Neural progenitor cell (in vitro differentiated cells): ENCODE results near the gene ACOT13. TPM values are rescaled to one million over a fixed set of nuclear protein-coding genes. Genes with fewer than 3 reads are reported as not detected.

Experiments used
- DNase-seq: peaks from one replicate; pipeline ENCODE4 v3.0.0-alpha.2; 2016; ENCODE audit warnings: low spot score
- H2AFZ ChIP-seq: fragments of 200-600 bp; sonication (generic); replicated peaks from 2 replicates; pipeline ENCODE4 v1.6.1; 2016; ENCODE audit warnings: antibody characterized with exemption
- H3F3A ChIP-seq: fragments of 200-600 bp; sonication (generic); 2 replicates; pipeline ENCODE4 v1.6.1; 2016; ENCODE audit warnings: antibody characterized with exemption, low read depth
- H3K27ac ChIP-seq: fragments of 200-600 bp; sonication (generic); 2 replicates; pipeline ENCODE4 v1.5.1; 2016; ENCODE audit warnings: mild to moderate bottlenecking
- H3K27me3 ChIP-seq: fragments of 200-600 bp; sonication (generic); 2 replicates; pipeline ENCODE4 v1.6.1; 2016; ENCODE audit warnings: mild to moderate bottlenecking, moderate library complexity
- H3K36me3 ChIP-seq: fragments of 200-600 bp; sonication (generic); 2 replicates; pipeline ENCODE4 v1.5.1; 2016
- H3K4me1 ChIP-seq: fragments of 200-600 bp; sonication (generic); 2 replicates; pipeline ENCODE4 v1.6.1; 2016; ENCODE audit warnings: mixed run types
- H3K4me2 ChIP-seq: fragments of 200-600 bp; sonication (generic); 2 replicates; pipeline ENCODE4 v1.6.1; 2016
- H3K4me3 ChIP-seq: fragments of 200-600 bp; sonication (generic); 2 replicates; pipeline ENCODE4 v1.5.1; 2016
- H3K79me2 ChIP-seq: fragments of 200-600 bp; sonication (generic); 2 replicates; pipeline ENCODE4 v1.6.1; 2016; ENCODE audit warnings: low read depth
- H3K9ac ChIP-seq: fragments of 200-600 bp; sonication (generic); 2 replicates; pipeline ENCODE4 v1.6.1; 2016
- H3K9me3 ChIP-seq: fragments of 200-600 bp; sonication (generic); 2 replicates; pipeline ENCODE4 v1.5.1; 2016; ENCODE audit warnings: low read depth
- H4K20me1 ChIP-seq: fragments of 200-600 bp; sonication (generic); 2 replicates; pipeline ENCODE4 v1.6.1; 2016; ENCODE audit warnings: low read depth
- H3K27ac Mint-ChIP-seq: 3 replicates; pipeline ENCODE4 v1.8.0; 2021; ENCODE audit warnings: mixed read lengths
- H3K27me3 Mint-ChIP-seq: 2 replicates; pipeline ENCODE4 v1.8.0; 2022; ENCODE audit warnings: low read depth, mild to moderate bottlenecking, inconsistent platforms, moderate library complexity, mixed read lengths; ENCODE audit not compliant: insufficient read depth
- H3K36me3 Mint-ChIP-seq: 3 replicates; pipeline ENCODE4 v1.8.0; 2021; ENCODE audit warnings: mixed read lengths
- H3K4me1 Mint-ChIP-seq: 3 replicates; pipeline ENCODE4 v1.8.0; 2021; ENCODE audit warnings: mixed read lengths
- H3K4me3 Mint-ChIP-seq: 3 replicates; pipeline ENCODE4 v1.8.0; 2021; ENCODE audit warnings: mild to moderate bottlenecking, moderate library complexity, mixed read lengths
- H3K9me3 Mint-ChIP-seq: 3 replicates; pipeline ENCODE4 v1.8.0; 2020; ENCODE audit warnings: mixed read lengths
- EZH2 ChIP-seq: fragments of 200-600 bp; sonication (generic); IDR thresholded peaks from 2 replicates; pipeline ENCODE4 v1.6.1; 2017; ENCODE audit warnings: antibody characterized with exemption, mild to moderate bottlenecking, moderate library complexity
- EZH2phosphoT487 ChIP-seq: fragments of 200-600 bp; sonication (generic); IDR thresholded peaks from 2 replicates; pipeline ENCODE4 v1.6.1; 2017; ENCODE audit warnings: antibody characterized with exemption
- total RNA-seq: library from RNA; depleted of rRNA; stranded (reverse); fragments of >200 nt; gene quantifications from 2 replicates; pipeline ENCODE4 v1.2.3, GENCODE V29; 2015; ENCODE audit warnings: low replicate concordance
- TF ChIP-seq, protein P1 (sequence below): fragments of 200-600 bp; sonication (generic); IDR thresholded peaks from 2 replicates; pipeline ENCODE4 v1.5.1; 2017; ENCODE audit warnings: antibody characterized with exemption, mild to moderate bottlenecking

Gene ACOT13
- total RNA-seq, 1 donor from 2014 or later = 12.0 TPM

DNA sequence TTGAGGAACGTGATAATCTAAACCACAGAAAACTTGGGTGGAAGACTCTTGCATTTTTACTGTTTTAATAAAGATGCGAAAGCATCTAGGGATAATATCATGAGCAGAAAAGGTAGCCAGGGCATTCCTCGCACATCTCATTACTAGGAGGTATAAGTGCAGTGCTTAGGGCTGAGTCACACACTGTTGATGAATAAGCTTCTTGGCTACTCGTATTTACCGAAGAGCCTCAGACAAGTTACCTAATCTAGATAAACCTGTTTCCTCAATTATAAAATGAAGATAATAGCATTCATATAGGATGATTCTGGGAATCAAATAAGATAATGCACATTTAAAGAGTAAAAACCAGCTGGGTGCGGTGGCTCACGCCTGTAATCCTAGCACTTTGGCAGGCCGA lies 20.1 kb upstream of the ACOT13 start:
- peaks cover 23% of the 10 kb centered on the region for H3K27me3 ChIP-seq
- peaks cover 2% of the 10 kb centered on the region for H4K20me1 ChIP-seq
- peak overlapping the region; percentile 93 for H2AFZ ChIP-seq
- no peak overlapping the region for H3K27ac ChIP-seq
- no peaks in the 10 kb centered on the region for H3K9me3 ChIP-seq
- Mint-ChIP-seq H3K4me1 (peaks cover 11% of the 10 kb centered on the region), H3K4me3 (peak overlapping the region; percentile 90), H3K27ac (no peak overlapping the region), H3K27me3 (peaks cover 11% of the 10 kb centered on the region), H3K9me3 (no peaks in the 10 kb centered on the region), H3K36me3 (peaks cover under 1% of the 10 kb centered on the region)
- peaks cover 2% of the 10 kb centered on the region for H3K4me1 ChIP-seq
- peak overlapping the region; percentile 92 for H3K4me3 ChIP-seq
- no peak for DNase-seq
- H3K4me2 ChIP-seq = peak overlapping the region; percentile 85
- H3K9ac ChIP-seq = no peak overlapping the region
- H3F3A ChIP-seq = peaks cover 29% of the 10 kb centered on the region
- H3K79me2 ChIP-seq = no peaks in the 10 kb centered on the region
- TF ChIP-seq, protein P1, sequence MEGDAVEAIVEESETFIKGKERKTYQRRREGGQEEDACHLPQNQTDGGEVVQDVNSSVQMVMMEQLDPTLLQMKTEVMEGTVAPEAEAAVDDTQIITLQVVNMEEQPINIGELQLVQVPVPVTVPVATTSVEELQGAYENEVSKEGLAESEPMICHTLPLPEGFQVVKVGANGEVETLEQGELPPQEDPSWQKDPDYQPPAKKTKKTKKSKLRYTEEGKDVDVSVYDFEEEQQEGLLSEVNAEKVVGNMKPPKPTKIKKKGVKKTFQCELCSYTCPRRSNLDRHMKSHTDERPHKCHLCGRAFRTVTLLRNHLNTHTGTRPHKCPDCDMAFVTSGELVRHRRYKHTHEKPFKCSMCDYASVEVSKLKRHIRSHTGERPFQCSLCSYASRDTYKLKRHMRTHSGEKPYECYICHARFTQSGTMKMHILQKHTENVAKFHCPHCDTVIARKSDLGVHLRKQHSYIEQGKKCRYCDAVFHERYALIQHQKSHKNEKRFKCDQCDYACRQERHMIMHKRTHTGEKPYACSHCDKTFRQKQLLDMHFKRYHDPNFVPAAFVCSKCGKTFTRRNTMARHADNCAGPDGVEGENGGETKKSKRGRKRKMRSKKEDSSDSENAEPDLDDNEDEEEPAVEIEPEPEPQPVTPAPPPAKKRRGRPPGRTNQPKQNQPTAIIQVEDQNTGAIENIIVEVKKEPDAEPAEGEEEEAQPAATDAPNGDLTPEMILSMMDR = no peak
- no peak for TF ChIP-seq EZH2phosphoT487
- no peak for TF ChIP-seq EZH2
- H3K36me3 ChIP-seq = peaks cover 5% of the 10 kb centered on the region

GRCh38 chr6:24648276-24648675 lies 18.6 kb upstream of the ACOT13 start:
- peaks cover 2% of the 10 kb centered on the region for H3K4me1 ChIP-seq
- peaks cover 29% of the 10 kb centered on the region for H3F3A ChIP-seq
- H3K9ac ChIP-seq = no peak overlapping the region
- H3K79me2 ChIP-seq = no peaks in the 10 kb centered on the region
- Mint-ChIP-seq H3K9me3 (no peaks in the 10 kb centered on the region), H3K27ac (no peak overlapping the region), H3K4me3 (no peak overlapping the region), H3K27me3 (peaks cover 9% of the 10 kb centered on the region), H3K36me3 (peaks cover 6% of the 10 kb centered on the region), H3K4me1 (peaks cover 11% of the 10 kb centered on the region)
- H3K4me3 ChIP-seq = no peak overlapping the region
- DNase-seq = no peak
- no peak overlapping the region for H3K4me2 ChIP-seq
- TF ChIP-seq EZH2phosphoT487 (no peak), EZH2 (no peak)
- TF ChIP-seq, protein P1 = no peak
- no peaks in the 10 kb centered on the region for H3K9me3 ChIP-seq
- H2AFZ ChIP-seq = no peak overlapping the region
- peaks cover 6% of the 10 kb centered on the region for H4K20me1 ChIP-seq
- H3K27me3 ChIP-seq = peaks cover 23% of the 10 kb centered on the region
- H3K27ac ChIP-seq = no peak overlapping the region
- H3K36me3 ChIP-seq = peaks cover 5% of the 10 kb centered on the region

DNA sequence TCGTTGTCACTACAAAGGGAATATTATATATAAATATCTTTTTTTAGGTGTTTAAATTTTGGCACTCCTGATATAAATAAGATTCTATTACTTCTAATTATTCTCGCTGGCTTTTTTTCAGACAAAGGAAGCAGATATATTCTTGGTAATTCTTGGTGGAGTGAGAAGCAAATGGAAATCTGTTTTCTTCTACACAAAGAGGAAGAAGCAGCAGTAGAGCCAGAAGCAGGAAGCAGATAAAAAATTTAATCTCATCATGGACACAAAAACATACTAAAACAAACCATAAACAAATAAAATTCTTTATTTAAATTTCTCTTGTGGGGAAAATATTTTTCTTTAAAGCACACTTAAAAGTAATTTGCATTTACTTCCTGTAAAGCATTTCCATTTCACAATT lies 17.2 kb upstream of the ACOT13 start:
- Histone ChIP-seq H3K79me2 (no peaks in the 10 kb centered on the region), H3K27ac (no peak overlapping the region), H3K36me3 (peaks cover 5% of the 10 kb centered on the region), H4K20me1 (peaks cover 7% of the 10 kb centered on the region), H2AFZ (no peak overlapping the region), H3K9ac (no peak overlapping the region), H3K4me3 (no peak overlapping the region), H3K4me1 (peaks cover 2% of the 10 kb centered on the region), H3K4me2 (no peak overlapping the region), H3K9me3 (no peaks in the 10 kb centered on the region), H3F3A (peaks cover 26% of the 10 kb centered on the region), H3K27me3 (peaks cover 9% of the 10 kb centered on the region)
- peaks cover 9% of the 10 kb centered on the region for H3K36me3 Mint-ChIP-seq
- TF ChIP-seq EZH2phosphoT487 (no peak), EZH2 (no peak)
- H3K27ac Mint-ChIP-seq = no peak overlapping the region
- H3K27me3 Mint-ChIP-seq = peaks cover 6% of the 10 kb centered on the region
- H3K9me3 Mint-ChIP-seq = no peaks in the 10 kb centered on the region
- no peak overlapping the region for H3K4me3 Mint-ChIP-seq
- H3K4me1 Mint-ChIP-seq = peaks cover 11% of the 10 kb centered on the region
- DNase-seq = no peak

DNA sequence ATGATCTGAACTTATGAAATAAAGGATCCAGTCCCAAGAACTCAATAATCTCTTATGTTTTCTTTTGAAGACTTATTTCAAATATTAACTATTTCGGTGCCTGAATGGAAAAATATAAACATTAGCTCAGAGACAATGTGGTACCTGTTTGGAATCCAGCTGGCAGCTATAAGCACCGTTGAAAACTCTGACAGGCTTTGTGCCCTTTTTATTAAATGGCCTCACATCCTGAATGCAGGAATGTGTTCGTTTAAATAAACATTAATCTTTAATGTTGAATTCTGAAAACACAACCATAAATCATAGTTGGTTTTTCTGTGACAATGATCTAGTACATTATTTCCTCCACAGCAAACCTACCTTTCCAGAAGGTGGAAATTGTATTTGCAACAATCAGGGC lies 16.5 kb upstream of the ACOT13 start:
- TF ChIP-seq, protein P1 = no peak
- no peak for TF ChIP-seq EZH2
- no peak for TF ChIP-seq EZH2phosphoT487
- Mint-ChIP-seq H3K27ac (no peak overlapping the region), H3K27me3 (peaks cover 3% of the 10 kb centered on the region), H3K4me3 (no peak overlapping the region), H3K4me1 (peaks cover 8% of the 10 kb centered on the region), H3K9me3 (no peaks in the 10 kb centered on the region), H3K36me3 (peaks cover 9% of the 10 kb centered on the region)
- no peak overlapping the region for H2AFZ ChIP-seq
- H3K27me3 ChIP-seq = peaks cover 2% of the 10 kb centered on the region
- no peak overlapping the region for H3K27ac ChIP-seq
- DNase-seq = no peak
- H3F3A ChIP-seq = peaks cover 21% of the 10 kb centered on the region
- peaks cover 7% of the 10 kb centered on the region for H4K20me1 ChIP-seq
- no peak overlapping the region for H3K9ac ChIP-seq
- peaks cover 5% of the 10 kb centered on the region for H3K36me3 ChIP-seq
- H3K9me3 ChIP-seq = no peaks in the 10 kb centered on the region
- peaks cover 4% of the 10 kb centered on the region for H3K79me2 ChIP-seq
- no peak overlapping the region for H3K4me3 ChIP-seq
- peaks cover 2% of the 10 kb centered on the region for H3K4me1 ChIP-seq
- H3K4me2 ChIP-seq = no peak overlapping the region
